ENCODE data around the gene PRAMEF8. TPM values are rescaled to one million over a fixed set of nuclear protein-coding genes. Genes with fewer than 3 reads are reported as not detected.
"Not testable (repeated sequence)": the region's sequence is repeated elsewhere in the genome, so short reads cannot be mapped to it uniquely, and the experiment has no call there.

PRAMEF8 gene
- total RNA-seq, 1 experiment from 2014 or later: not detected

DNA sequence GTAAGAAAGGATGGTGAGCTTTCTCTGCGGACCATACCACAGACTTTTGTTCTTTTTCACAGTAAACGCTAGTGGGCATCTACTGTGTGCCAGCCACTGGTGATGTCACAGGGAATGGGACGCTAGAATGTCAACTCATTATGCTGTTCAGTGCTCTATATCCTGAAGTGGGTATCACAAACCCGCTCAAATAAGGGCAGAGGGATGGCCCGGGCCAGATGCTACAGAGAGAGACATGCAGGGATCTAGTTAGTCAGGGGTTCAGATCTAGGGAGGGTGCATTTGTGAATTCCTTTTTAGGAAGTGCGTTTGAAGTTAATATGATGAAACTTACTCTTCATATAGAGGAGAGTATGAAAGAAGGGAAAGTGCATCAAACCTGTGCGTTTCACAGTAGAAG lies 37.8 kb downstream of the PRAMEF8 start:
- H3K27ac ChIP-seq (ENCODE audit: low read depth, low read length); H3K4me1 ChIP-seq (ENCODE audit: control insufficient read depth in 1 of 2, insufficient read depth in 2 of 2, low read length in 2 of 2); H2AFZ ChIP-seq (ENCODE audit: low read depth, low read length, poor library complexity, severe bottlenecking); H3K27me3 ChIP-seq (ENCODE audit: insufficient read depth, low read length); BruUV-seq (replicated peaks); H3K9me3 ChIP-seq (ENCODE audit: control insufficient read depth in 1 of 2, insufficient read depth in 1 of 2, low read depth in 1 of 2, low read length in 2 of 2); H3K4me3 ChIP-seq (replicated peaks in 1 of 2; ENCODE audit: low read depth in 1 of 2, low read length in 2 of 2); ATAC-seq; H3K9ac ChIP-seq (ENCODE audit: low read length); CTCF ChIA-PET; H3K4me2 ChIP-seq (ENCODE audit: low read length); intact Hi-C loops (cut with micrococcal nuclease); H4K20me1 ChIP-seq (ENCODE audit: insufficient read depth); H3K36me3 ChIP-seq (ENCODE audit: control insufficient read depth in 1 of 2, insufficient read depth in 2 of 2, low read length in 2 of 2); H3K9me2 ChIP-seq (ENCODE audit: insufficient read depth); POLR2A ChIA-PET; H3K79me2 ChIP-seq (ENCODE audit: insufficient read depth, low read length); RAD21 ChIA-PET (ENCODE audit: low non-redundant PET in 1 of 2, low total read pairs in 2 of 2, uncharacterized antibody in 2 of 2, unreplicated experiment in 2 of 2); DNase-seq (ENCODE audit: low read depth, low spot score): not testable (repeated sequence)

DNA sequence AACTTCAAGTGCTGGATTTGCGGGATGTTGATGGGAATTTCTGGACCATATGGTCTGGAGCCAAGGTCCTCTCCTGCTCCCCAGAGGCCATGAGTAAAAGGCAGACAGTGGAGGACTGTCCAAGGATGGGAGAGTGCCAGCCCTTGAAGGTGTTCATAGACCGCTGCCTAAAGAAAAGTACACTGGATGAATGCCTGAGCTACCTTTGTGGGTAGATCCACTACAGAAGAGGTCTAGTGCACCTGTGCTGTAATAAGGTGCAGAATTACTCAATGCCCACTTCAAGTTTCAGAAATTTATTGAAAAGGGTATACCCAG lies 38.4 kb downstream of the PRAMEF8 start:
- intact Hi-C loops (cut with micrococcal nuclease); RAD21 ChIA-PET (ENCODE audit: low non-redundant PET in 1 of 2, low total read pairs in 2 of 2, uncharacterized antibody in 2 of 2, unreplicated experiment in 2 of 2): not testable (repeated sequence)

DNA sequence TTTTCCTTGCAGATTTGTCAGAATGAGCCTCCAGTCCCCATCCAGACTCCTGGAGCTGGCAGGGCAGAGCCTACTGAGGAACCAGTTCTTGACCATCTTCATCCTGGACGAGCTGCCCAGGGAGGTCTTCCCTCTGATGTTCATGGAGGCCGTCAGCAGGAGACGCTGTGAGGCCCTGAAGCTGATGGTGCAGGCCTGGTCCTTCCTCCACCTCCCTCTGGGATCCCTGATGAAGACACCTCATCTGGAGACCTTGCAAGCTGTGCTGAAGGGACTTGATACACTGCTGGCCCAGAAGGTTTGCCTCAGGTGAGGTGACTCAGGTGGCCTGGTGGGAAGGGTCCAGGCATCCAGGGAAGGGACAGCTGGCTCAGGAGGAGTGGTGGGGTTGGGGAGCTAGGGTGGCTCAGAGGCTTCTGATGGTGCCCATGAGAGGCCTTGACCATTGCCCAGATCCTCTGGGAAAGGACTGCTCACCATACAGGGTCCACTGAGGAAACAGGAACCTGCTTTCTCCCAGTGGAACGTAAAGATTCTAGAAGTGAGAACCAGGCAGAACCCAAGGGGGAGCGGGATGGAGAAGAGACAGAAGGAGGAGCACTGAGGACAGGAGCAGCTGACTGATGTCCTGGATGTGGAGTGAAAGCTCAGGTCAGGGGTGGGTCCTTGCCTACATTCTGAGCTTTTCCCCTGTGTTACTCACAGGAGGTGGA lies 38.9 kb downstream of the PRAMEF8 start:
- H3K36me3 ChIP-seq (ENCODE audit: control insufficient read depth in 1 of 2, insufficient read depth in 2 of 2, low read length in 2 of 2); DNase-seq (ENCODE audit: low read depth, low spot score); H3K9me2 ChIP-seq (ENCODE audit: insufficient read depth); H3K4me2 ChIP-seq (ENCODE audit: low read length); H3K27ac ChIP-seq (ENCODE audit: low read depth, low read length); H3K4me1 ChIP-seq (ENCODE audit: control insufficient read depth in 1 of 2, insufficient read depth in 2 of 2, low read length in 2 of 2); H3K4me3 ChIP-seq (replicated peaks in 1 of 2; ENCODE audit: low read depth in 1 of 2, low read length in 2 of 2); intact Hi-C loops (cut with micrococcal nuclease); H4K20me1 ChIP-seq (ENCODE audit: insufficient read depth); H3K27me3 ChIP-seq (ENCODE audit: insufficient read depth, low read length); RAD21 ChIA-PET (ENCODE audit: low non-redundant PET in 1 of 2, low total read pairs in 2 of 2, uncharacterized antibody in 2 of 2, unreplicated experiment in 2 of 2); H3K79me2 ChIP-seq (ENCODE audit: insufficient read depth, low read length); POLR2A ChIA-PET; CTCF ChIA-PET; H3K9me3 ChIP-seq (ENCODE audit: control insufficient read depth in 1 of 2, insufficient read depth in 1 of 2, low read depth in 1 of 2, low read length in 2 of 2); H3K9ac ChIP-seq (ENCODE audit: low read length); H2AFZ ChIP-seq (ENCODE audit: low read depth, low read length, poor library complexity, severe bottlenecking); BruUV-seq (replicated peaks); ATAC-seq: not testable (repeated sequence)

More for the DNA sequence above, 38.4 kb downstream of the PRAMEF8 start:
- CTCF ChIA-PET; H3K79me2 ChIP-seq (ENCODE audit: insufficient read depth, low read length); H3K4me3 ChIP-seq (replicated peaks in 1 of 2; ENCODE audit: low read depth in 1 of 2, low read length in 2 of 2); ATAC-seq; H3K4me2 ChIP-seq (ENCODE audit: low read length); H3K4me1 ChIP-seq (ENCODE audit: control insufficient read depth in 1 of 2, insufficient read depth in 2 of 2, low read length in 2 of 2); POLR2A ChIA-PET; BruUV-seq (replicated peaks); H3K9ac ChIP-seq (ENCODE audit: low read length); DNase-seq (ENCODE audit: low read depth, low spot score); H3K36me3 ChIP-seq (ENCODE audit: control insufficient read depth in 1 of 2, insufficient read depth in 2 of 2, low read length in 2 of 2); H3K9me2 ChIP-seq (ENCODE audit: insufficient read depth); H2AFZ ChIP-seq (ENCODE audit: low read depth, low read length, poor library complexity, severe bottlenecking); H4K20me1 ChIP-seq (ENCODE audit: insufficient read depth); H3K27ac ChIP-seq (ENCODE audit: low read depth, low read length); H3K27me3 ChIP-seq (ENCODE audit: insufficient read depth, low read length); H3K9me3 ChIP-seq (ENCODE audit: control insufficient read depth in 1 of 2, insufficient read depth in 1 of 2, low read depth in 1 of 2, low read length in 2 of 2): not testable (repeated sequence)

DNA sequence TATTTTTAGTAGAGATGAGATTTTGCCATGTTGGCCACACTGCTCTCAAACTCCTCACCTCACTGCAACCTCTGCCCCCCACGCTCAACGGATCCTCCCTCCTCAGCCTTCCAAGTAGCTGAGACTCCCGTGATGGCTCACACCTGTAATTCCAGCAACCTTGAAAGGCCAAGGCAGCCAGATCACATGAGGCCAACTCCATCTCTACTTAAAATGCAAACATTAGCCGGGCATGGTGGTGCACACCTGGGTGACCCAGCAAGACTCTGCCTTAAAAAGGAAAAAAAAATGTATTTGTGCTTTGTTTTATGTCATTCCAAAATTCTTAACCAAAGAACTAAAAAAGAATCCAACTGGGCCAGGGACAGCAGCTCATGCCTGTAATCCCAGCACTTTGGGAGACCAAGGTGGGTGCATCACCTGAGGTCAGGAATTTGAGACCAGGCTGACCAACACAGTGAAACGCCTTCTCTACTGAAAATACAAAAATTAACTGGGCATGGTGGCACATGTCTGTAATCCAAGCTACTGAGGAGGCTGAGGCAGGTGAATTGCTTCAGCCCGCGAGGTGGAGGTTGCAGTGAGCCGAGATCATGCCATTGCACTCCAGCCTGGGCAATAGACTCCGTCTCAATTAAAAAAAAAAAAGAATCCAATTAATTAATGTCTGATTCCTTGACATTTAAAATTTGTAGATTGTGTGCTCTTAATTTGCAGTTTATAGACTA lies 41.2 kb downstream of the PRAMEF8 start:
- H3K4me2 ChIP-seq (ENCODE audit: low read length); H3K9ac ChIP-seq (ENCODE audit: low read length); POLR2A ChIA-PET; RAD21 ChIA-PET (ENCODE audit: low non-redundant PET in 1 of 2, low total read pairs in 2 of 2, uncharacterized antibody in 2 of 2, unreplicated experiment in 2 of 2); H3K9me3 ChIP-seq (ENCODE audit: control insufficient read depth in 1 of 2, insufficient read depth in 1 of 2, low read depth in 1 of 2, low read length in 2 of 2); H3K4me3 ChIP-seq (replicated peaks in 1 of 2; ENCODE audit: low read depth in 1 of 2, low read length in 2 of 2); H3K36me3 ChIP-seq (ENCODE audit: control insufficient read depth in 1 of 2, insufficient read depth in 2 of 2, low read length in 2 of 2); H3K9me2 ChIP-seq (ENCODE audit: insufficient read depth); H3K27ac ChIP-seq (ENCODE audit: low read depth, low read length); H3K27me3 ChIP-seq (ENCODE audit: insufficient read depth, low read length); intact Hi-C loops (cut with micrococcal nuclease); H3K4me1 ChIP-seq (ENCODE audit: control insufficient read depth in 1 of 2, insufficient read depth in 2 of 2, low read length in 2 of 2); BruUV-seq (replicated peaks); ATAC-seq; CTCF ChIA-PET; H2AFZ ChIP-seq (ENCODE audit: low read depth, low read length, poor library complexity, severe bottlenecking); H4K20me1 ChIP-seq (ENCODE audit: insufficient read depth); DNase-seq (ENCODE audit: low read depth, low spot score); H3K79me2 ChIP-seq (ENCODE audit: insufficient read depth, low read length): not testable (repeated sequence)
